HG02623 (cell line): Measurements from ENCODE around the gene RND2.
"Not testable (repeated sequence)": the region's sequence is repeated elsewhere in the genome, so short reads cannot be mapped to it uniquely, and the experiment has no call there.

ENCODE experiments used
- ATAC-seq: cut with Tn5 transposase; IDR thresholded peaks from one replicate; pipeline ENCODE4 v1.9.1; 2021; ENCODE audit warnings: moderate library complexity; ENCODE audit not compliant: unreplicated experiment

Gene RND2

GRCh38 chr17:43024407-43025289 is at the start of gene RND2:
Gene RND2 (plus strand): TSS chr17:43025231. CDS start chr17:43025348, 117 bp downstream.
- no peak for ATAC-seq

GRCh38 chr17:42975265-42975664 is 49.8 kb upstream of the RND2 start:
- ATAC-seq: no peak

- ATAC-seq: not testable (repeated sequence)
These were observed 49.3 kb upstream of the RND2 start for GRCh38 chr17:42975701-42976100.

GRCh38 chr17:42979511-42980273 is 45.3 kb upstream of the RND2 start, which contains the start of gene PTGES3L:
Gene PTGES3L (minus strand): TSS chr17:42980080. CDS start chr17:42980053, 27 bp downstream.
- no peak for ATAC-seq

- peak; percentile 64 for ATAC-seq
These were observed 44.7 kb upstream of the RND2 start, which contains the start of gene RUNDC1 for GRCh38 chr17:42980274-42980765. Gene RUNDC1 (plus strand): TSS chr17:42980565. CDS start chr17:42980577, 12 bp downstream.

GRCh38 chr17:42980766-42981397 is 44.1 kb upstream of the RND2 start:
- peak; percentile 29 for ATAC-seq

GRCh38 chr17:42982266-42982665 is 42.8 kb upstream of the RND2 start:
- no peak for ATAC-seq

- no peak for ATAC-seq
These were observed 39.8 kb upstream of the RND2 start for GRCh38 chr17:42985225-42985624.

- no peak for ATAC-seq
These were observed 35.9 kb upstream of the RND2 start for GRCh38 chr17:42989141-42989540.

GRCh38 chr17:42989726-42990652 is 35.0 kb upstream of the RND2 start:
- ATAC-seq: no peak

- ATAC-seq: no peak
These were observed 33.6 kb upstream of the RND2 start for GRCh38 chr17:42991471-42991870.

GRCh38 chr17:42992872-42993271 is 32.2 kb upstream of the RND2 start:
- ATAC-seq: no peak

- ATAC-seq: not testable (repeated sequence)
These were observed 31.1 kb upstream of the RND2 start for GRCh38 chr17:42993913-42994312.

GRCh38 chr17:42997390-42997983 is 27.5 kb upstream of the RND2 start:
- no peak for ATAC-seq

- peak; percentile 84 for ATAC-seq
These were observed 26.8 kb upstream of the RND2 start, which contains the start of gene RPL27 for GRCh38 chr17:42997984-42998938. Gene RPL27 (plus strand): TSS chr17:42998419. CDS start chr17:42998751, 332 bp downstream.

GRCh38 chr17:42999003-42999525 is 26.0 kb upstream of the RND2 start:
- ATAC-seq: no peak

- not testable (repeated sequence) for ATAC-seq
These were observed 24.1 kb upstream of the RND2 start for GRCh38 chr17:43000894-43001293.

GRCh38 chr17:43003542-43004172 is 21.4 kb upstream of the RND2 start:
- no peak for ATAC-seq
